Thoracic aorta (tissue), 2 donors: Measurements from ENCODE around the gene AKNA. TPM values are rescaled to one million over a fixed set of nuclear protein-coding genes. Genes with fewer than 3 reads are reported as not detected.

Experiments used
- ATAC-seq: fragments of 150-250 bp; one replicate; pipeline ENCODE4 v1.8.0; 2017; ENCODE audit warnings: low read depth; ENCODE audit not compliant: insufficient number of reproducible peaks, low FRiP score
- DNase-seq: peaks from one replicate; pipeline ENCODE4 v3.0.0-alpha.2; 2020; ENCODE audit warnings: low spot score
- H3K27ac ChIP-seq, 2 donors: fragments of 200-600 bp; sonication (generic); 1 replicate in 1 of 2; 2 replicates in 1 of 2; pipeline ENCODE4 v1.5.1; 2016; ENCODE audit warnings: mild to moderate bottlenecking in 2 of 2, moderate library complexity in 2 of 2
- H3K27me3 ChIP-seq: fragments of 200-600 bp; sonication (generic); replicated peaks from 2 replicates; pipeline ENCODE4 v1.6.0; 2016; ENCODE audit warnings: mild to moderate bottlenecking; ENCODE audit not compliant: insufficient read depth
- H3K36me3 ChIP-seq: fragments of 200-600 bp; sonication (generic); one replicate; pipeline ENCODE4 v1.5.1; 2016
- H3K4me1 ChIP-seq, 2 donors: fragments of 200-600 bp; sonication (generic); 1 replicate in 1 of 2; 2 replicates in 1 of 2; pipeline versions ENCODE4 v1.5.1 to v1.6.0; 2016; ENCODE audit warnings: low read depth in 2 of 2, mild to moderate bottlenecking in 1 of 2; ENCODE audit not compliant: control insufficient read depth in 1 of 2
- H3K4me3 ChIP-seq: fragments of 200-600 bp; sonication (generic); 2 replicates; pipeline ENCODE4 v1.5.1; 2016; ENCODE audit warnings: mild to moderate bottlenecking
- H3K9me3 ChIP-seq: fragments of 200-600 bp; sonication (generic); 2 replicates; pipeline ENCODE4 v1.5.1; 2016
- total RNA-seq, 2 donors: library from RNA; depleted of rRNA; stranded (reverse); fragments of >200 nt; gene quantifications; one replicate each; pipeline versions ENCODE4 v1.1.0 to v1.2.3, GENCODE V29; 2016
- TF ChIP-seq, protein P1 (sequence below): fragments of 200-600 bp; sonication (generic); IDR thresholded peaks from one replicate; pipeline ENCODE4 v1.5.1; 2019; ENCODE audit warnings: antibody characterized with exemption

Gene AKNA
- total RNA-seq, 2 donors from 2014 or later = 34.8 to 68.5 TPM

DNA sequence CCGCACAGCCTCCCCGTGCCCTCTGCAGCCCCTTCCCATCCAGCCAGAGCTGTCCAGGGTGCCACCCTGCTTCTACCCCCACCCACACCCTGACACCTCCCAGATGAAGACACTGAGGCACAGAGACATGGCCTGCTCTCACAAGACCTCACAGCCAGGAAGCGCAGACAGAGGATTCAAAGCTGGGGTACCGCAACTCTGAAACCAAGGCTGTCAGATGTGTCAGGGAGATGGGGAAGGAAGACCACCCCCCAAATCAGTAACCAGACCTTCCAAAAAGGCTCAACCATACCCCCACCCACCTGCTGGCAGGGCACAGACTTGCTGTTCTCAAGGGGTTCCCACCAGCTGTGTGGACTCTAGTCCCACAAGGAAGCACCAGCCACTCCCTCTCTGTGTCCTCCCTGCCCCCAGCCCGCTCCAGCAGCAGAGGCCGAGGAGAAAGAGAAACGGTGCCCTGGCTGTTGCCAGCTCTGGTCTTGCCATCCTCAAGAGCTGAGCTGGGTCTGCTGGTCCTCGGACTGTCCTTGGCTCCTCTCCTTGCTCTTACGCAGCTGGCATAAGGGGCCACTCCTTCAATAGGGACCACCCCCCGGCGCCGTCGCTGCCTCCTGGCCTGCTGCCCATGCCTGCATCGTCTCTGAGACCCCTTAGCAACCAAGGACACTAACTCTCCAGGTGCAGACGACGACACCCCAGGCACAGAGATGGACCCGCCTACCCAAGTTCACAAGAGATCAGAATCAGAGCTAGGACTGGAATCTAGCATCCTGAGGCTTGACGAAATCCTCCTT, 699 bp downstream of the AKNA start:
- no peaks in the 10 kb centered on the region for H3K27me3 ChIP-seq
- H3K36me3 ChIP-seq = no peaks in the 10 kb centered on the region
- ATAC-seq (no peak), DNase-seq (no peak)
- peak overlapping the region; percentile 92 to 95 for H3K27ac ChIP-seq
- H3K9me3 ChIP-seq = no peaks in the 10 kb centered on the region
- H3K4me1 ChIP-seq = peaks cover 53 to 76% of the 10 kb centered on the region in 2 donors
- TF ChIP-seq, protein P1, sequence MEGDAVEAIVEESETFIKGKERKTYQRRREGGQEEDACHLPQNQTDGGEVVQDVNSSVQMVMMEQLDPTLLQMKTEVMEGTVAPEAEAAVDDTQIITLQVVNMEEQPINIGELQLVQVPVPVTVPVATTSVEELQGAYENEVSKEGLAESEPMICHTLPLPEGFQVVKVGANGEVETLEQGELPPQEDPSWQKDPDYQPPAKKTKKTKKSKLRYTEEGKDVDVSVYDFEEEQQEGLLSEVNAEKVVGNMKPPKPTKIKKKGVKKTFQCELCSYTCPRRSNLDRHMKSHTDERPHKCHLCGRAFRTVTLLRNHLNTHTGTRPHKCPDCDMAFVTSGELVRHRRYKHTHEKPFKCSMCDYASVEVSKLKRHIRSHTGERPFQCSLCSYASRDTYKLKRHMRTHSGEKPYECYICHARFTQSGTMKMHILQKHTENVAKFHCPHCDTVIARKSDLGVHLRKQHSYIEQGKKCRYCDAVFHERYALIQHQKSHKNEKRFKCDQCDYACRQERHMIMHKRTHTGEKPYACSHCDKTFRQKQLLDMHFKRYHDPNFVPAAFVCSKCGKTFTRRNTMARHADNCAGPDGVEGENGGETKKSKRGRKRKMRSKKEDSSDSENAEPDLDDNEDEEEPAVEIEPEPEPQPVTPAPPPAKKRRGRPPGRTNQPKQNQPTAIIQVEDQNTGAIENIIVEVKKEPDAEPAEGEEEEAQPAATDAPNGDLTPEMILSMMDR = no peak
- H3K4me3 ChIP-seq = peak overlapping the region; percentile 85

DNA sequence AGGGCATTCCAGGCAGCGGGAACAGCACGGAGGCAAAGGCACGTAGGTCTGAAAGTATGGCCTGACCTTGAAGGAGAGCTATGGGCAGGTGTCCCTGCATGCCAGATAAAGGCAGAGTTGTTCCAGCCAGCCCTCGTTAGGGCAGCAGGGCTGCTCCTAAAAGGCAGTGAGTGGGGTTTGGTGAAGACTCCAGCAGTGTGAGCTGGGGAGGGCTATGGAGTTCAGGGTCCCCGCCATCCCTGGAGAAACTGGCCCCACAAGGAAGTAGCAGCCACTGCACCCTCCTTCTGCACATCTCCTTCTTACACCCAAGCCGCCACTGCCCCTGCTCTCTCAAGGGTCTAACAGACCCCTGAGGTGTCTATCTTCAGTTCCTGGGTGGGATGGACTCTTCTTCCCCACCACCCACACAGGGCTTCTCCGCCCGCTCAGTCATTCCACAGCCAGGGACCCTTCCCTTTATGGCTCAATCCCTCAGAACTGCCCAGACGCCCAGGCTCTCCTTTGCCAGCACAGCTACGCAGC, 1.4 kb downstream of the AKNA start:
- H3K27me3 ChIP-seq = no peaks in the 10 kb centered on the region
- DNase-seq (no peak), ATAC-seq (no peak)
- peak overlapping the region; percentile 92 to 95 for H3K27ac ChIP-seq
- H3K36me3 ChIP-seq = no peaks in the 10 kb centered on the region
- TF ChIP-seq, protein P1 = no peak
- peaks cover 53 to 79% of the 10 kb centered on the region in 2 donors for H3K4me1 ChIP-seq
- no peaks in the 10 kb centered on the region for H3K9me3 ChIP-seq
- H3K4me3 ChIP-seq = peak overlapping the region; percentile 85

DNA sequence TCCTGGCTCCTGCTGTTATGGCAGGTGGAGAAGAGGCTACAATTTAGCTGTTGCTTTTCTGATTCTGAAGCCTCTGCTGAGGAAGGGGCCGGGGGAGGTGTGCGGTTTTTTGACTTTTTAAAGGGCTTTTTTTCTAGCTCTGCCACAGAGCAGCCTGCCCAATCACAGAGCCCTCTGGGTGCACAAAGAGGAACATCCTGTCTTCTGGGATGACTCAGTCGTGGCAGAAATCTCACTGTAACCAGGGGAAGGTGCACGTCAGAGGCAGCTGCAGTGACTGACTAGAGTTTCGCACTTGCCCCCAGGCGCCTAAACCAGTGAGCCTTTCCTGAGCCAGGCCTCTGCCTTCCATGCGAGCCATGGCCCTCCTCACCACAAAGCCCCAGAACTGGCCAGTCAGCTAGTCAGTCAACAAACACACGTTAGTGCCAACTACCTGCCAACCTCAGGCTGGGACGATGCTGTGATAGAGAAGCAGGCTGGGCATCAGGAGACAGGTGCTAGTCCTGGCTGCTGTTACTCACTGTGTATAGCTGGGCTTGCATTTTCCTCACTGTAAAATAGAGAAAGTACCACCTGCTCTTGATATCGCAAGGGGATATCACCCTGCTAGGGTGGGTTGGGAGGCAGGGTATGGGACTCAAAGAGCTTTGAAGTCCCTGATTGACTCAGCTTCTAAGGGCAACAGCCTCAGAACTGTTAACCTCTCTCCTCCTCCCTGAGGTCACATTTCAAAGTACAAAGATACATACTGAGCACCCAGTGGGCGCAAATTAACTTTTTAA, 2.2 kb downstream of the AKNA start:
- Histone ChIP-seq H3K4me1 (peaks cover 52 to 86% of the 10 kb centered on the region in 2 donors), H3K4me3 (peak overlapping the region; percentile 85), H3K9me3 (no peaks in the 10 kb centered on the region), H3K36me3 (no peaks in the 10 kb centered on the region), H3K27me3 (no peaks in the 10 kb centered on the region), H3K27ac (peak overlapping the region; percentile 92 to 95)
- ATAC-seq (no peak), DNase-seq (peak; percentile 66)
- TF ChIP-seq, protein P1 = no peak

DNA sequence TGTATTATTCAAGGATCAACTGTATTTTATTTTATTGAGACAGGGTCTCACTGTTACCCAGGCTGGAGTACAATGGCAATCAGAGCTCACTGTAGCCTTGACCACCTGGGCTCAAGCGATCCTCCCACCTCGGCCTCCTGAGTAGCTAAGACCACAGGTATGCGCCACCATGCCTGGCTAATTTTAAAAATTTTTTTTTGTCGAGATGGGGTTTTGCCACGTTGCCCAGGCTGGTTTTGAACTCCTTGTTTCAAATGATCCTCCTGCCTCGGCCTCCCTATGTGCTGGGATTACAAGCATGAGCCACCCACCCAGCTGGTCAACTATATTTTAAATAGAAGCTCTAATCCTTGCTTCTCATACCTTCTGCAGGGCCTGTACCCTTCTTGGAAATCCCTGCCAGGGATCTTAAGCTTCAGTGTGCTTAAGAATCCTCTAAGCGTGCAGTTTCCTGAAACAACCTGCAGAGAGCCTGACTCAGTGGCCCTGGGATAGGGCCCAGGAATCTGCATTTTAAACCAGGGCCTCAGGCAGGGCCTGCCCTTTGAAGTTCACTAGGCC, 2.9 kb downstream of the AKNA start:
- H3K27ac ChIP-seq = peak overlapping the region; percentile 92 to 95
- TF ChIP-seq, protein P1 = no peak
- peaks cover 5% of the 10 kb centered on the region for H3K36me3 ChIP-seq
- ATAC-seq (no peak), DNase-seq (no peak)
- peaks cover 45 to 86% of the 10 kb centered on the region in 2 donors for H3K4me1 ChIP-seq
- no peaks in the 10 kb centered on the region for H3K27me3 ChIP-seq
- peak overlapping the region; percentile 85 for H3K4me3 ChIP-seq
- no peaks in the 10 kb centered on the region for H3K9me3 ChIP-seq

DNA sequence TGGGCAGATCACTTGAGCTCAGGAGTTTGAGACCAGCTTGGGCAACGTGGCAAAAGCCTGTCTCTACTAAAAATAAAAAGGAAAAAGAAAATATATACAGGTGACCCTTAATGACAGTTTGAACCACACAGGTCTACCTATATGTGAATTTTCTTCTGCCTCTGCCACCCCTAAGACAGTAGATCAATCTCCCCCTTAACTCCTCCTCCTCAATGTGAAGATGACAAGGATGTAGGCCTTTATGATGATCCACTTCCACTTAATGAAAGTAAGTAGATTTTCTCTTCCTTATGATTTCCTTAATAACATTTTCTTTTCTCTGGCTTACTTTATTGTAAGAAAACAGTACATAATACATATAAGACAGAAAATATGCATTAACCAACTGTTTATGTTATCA, 3.4 kb downstream of the AKNA start:
- TF ChIP-seq, protein P1 = no peak
- Histone ChIP-seq H3K27ac (peak overlapping the region; percentile 92 to 95), H3K4me1 (peaks cover 45 to 86% of the 10 kb centered on the region in 2 donors)

More for the DNA sequence above, 3.4 kb downstream of the AKNA start:
- ATAC-seq (no peak), DNase-seq (no peak)
- no peak overlapping the region for H3K4me3 ChIP-seq
- H3K36me3 ChIP-seq = peaks cover 9% of the 10 kb centered on the region
- no peaks in the 10 kb centered on the region for H3K9me3 ChIP-seq
- no peaks in the 10 kb centered on the region for H3K27me3 ChIP-seq
